Thyroid gland (tissue), 4 donors: ENCODE results near the gene APOO.

ENCODE experiments used
- CTCF ChIP-seq, 6 experiments: fragments of 200-600 bp in 3 of 6; fragments of 450-650 bp in 3 of 6; sonication (generic) in 3 of 6; IDR thresholded peaks; one replicate each; pipeline ENCODE4 v1.5.1; 2016 to 2019; ENCODE audit warnings: antibody characterized with exemption in 6 of 6, mild to moderate bottlenecking in 2 of 6, inconsistent platforms in 1 of 6, moderate library complexity in 1 of 6
- POLR2A ChIP-seq, 2 donors: fragments of 450-650 bp; IDR thresholded peaks; one replicate each; pipeline ENCODE4 v1.6.1; 2017; ENCODE audit warnings: antibody characterized with exemption in 2 of 2, mild to moderate bottlenecking in 2 of 2, moderate library complexity in 1 of 2

- TF ChIP-seq CTCF (IDR thresholded peaks at IDR 0.05) (no peak), POLR2A (IDR thresholded peaks at IDR 0.05) (no peak)
Measured at GRCh38 chrX:23826216-23826615, 81.5 kb downstream of the APOO start.
